Measurements from ENCODE around the gene TMEM150C. TPM values are rescaled to one million over a fixed set of nuclear protein-coding genes. Genes with fewer than 3 reads are reported as not detected.

TMEM150C gene
- polyA plus RNA-seq, 4 donors = 5.8 to 25.2 (median 23.7) TPM

- no peak for DNase-seq (ENCODE audit: low read depth in 4 of 4, low spot score in 3 of 4)
Observed at GRCh38 chr4:82433791-82434190, 128.0 kb downstream of the TMEM150C start.

Other genes with a start within 250 kb of the TMEM150C start
- 100 to 1,000 TPM; 452 to 660 (median 589) TPM for gene HNRNPD, start 188.0 kb downstream of the TMEM150C start, polyA plus RNA-seq (ENCODE audit: insufficient read length in 4 of 4)
- gene HNRNPDL, start 131.5 kb downstream of the TMEM150C start, polyA plus RNA-seq (ENCODE audit: insufficient read length in 4 of 4) = 100 to 1,000 TPM; 527 to 683 (median 555) TPM
- gene ENOPH1, start 131.4 kb downstream of the TMEM150C start, polyA plus RNA-seq (ENCODE audit: insufficient read length in 4 of 4) = 10 to 100 TPM; 46.8 to 89.8 (median 65.4) TPM
- gene SCD5, start 236.8 kb upstream of the TMEM150C start, polyA plus RNA-seq (ENCODE audit: insufficient read length in 4 of 4) = 10 to 100 TPM; 30.7 to 49.0 (median 34.2) TPM